ENCODE data around the gene FLOT1. TPM values are rescaled to one million over a fixed set of nuclear protein-coding genes. Genes with fewer than 3 reads are reported as not detected.

FLOT1 gene
- total RNA-seq, 2 donors from 2014 or later: 121 to 141 TPM

DNA sequence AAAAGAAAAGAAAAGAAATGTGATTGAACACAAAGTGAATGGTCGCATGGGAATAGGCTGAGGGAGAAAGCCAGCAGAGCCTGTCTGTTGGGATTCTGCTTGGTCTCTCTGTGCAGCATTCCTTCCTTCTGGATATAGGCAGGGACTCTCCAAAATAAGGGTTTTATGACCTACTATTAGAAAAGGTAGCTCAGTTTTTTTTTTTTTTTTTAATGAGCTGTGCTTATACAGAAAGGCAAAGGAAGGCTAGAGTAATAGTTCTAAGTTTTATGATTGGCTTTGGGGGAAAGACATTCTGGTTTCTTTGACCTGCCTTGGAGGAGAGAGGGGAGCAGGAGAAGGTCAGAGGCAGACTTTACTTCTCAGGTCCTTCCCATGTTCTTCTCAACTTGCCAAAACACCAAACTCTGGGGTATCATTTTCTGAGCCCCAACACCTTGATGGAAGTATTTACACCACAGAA lies 20.7 kb upstream of the FLOT1 start:
- WGBS, 2 experiments (ENCODE audit: insufficient coverage in 1 of 2, insufficient read length in 1 of 2): 70% methylated on average over 1 of the region's 1 CpG; no CpG with 5 or more reads in 1 of the 2 experiments
- Mint-ChIP-seq H3K4me1 (peaks cover 46% of the 10 kb centered on the region), H3K27ac (peak overlapping the region; percentile 93), H3K4me3 (peak overlapping the region; percentile 30), H3K9me3 (peaks cover 2% of the 10 kb centered on the region), H3K27me3 (ENCODE audit: insufficient read depth) (no peaks in the 10 kb centered on the region), H3K36me3 (ENCODE audit: low read depth) (no peaks in the 10 kb centered on the region)
- H3K9me3 ChIP-seq (ENCODE audit: control insufficient read depth, low read length): no peaks in the 10 kb centered on the region
- no peak for DNase-seq
- no peaks in the 10 kb centered on the region for H3K27me3 ChIP-seq (ENCODE audit: control insufficient read depth, insufficient read depth, low read length, poor library complexity, severe bottlenecking)
- H3K36me3 ChIP-seq (ENCODE audit: control insufficient read depth, insufficient read depth, low read length): no peaks in the 10 kb centered on the region
- peak overlapping the region; percentile 70 for H3K9ac ChIP-seq (ENCODE audit: extremely low read depth, low read length, poor library complexity, severe bottlenecking)
- H3K27ac ChIP-seq (ENCODE audit: low read depth, low read length): peak overlapping the region; percentile 91
- TF ChIP-seq, protein P1, sequence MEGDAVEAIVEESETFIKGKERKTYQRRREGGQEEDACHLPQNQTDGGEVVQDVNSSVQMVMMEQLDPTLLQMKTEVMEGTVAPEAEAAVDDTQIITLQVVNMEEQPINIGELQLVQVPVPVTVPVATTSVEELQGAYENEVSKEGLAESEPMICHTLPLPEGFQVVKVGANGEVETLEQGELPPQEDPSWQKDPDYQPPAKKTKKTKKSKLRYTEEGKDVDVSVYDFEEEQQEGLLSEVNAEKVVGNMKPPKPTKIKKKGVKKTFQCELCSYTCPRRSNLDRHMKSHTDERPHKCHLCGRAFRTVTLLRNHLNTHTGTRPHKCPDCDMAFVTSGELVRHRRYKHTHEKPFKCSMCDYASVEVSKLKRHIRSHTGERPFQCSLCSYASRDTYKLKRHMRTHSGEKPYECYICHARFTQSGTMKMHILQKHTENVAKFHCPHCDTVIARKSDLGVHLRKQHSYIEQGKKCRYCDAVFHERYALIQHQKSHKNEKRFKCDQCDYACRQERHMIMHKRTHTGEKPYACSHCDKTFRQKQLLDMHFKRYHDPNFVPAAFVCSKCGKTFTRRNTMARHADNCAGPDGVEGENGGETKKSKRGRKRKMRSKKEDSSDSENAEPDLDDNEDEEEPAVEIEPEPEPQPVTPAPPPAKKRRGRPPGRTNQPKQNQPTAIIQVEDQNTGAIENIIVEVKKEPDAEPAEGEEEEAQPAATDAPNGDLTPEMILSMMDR (conservative IDR thresholded peaks at IDR 0.05): no peak
- peaks cover 7% of the 10 kb centered on the region for H3K4me1 ChIP-seq (ENCODE audit: control insufficient read depth, insufficient read depth, low read length)
- peak overlapping the region; percentile 62 for H3K4me3 ChIP-seq (ENCODE audit: low read length)

DNA sequence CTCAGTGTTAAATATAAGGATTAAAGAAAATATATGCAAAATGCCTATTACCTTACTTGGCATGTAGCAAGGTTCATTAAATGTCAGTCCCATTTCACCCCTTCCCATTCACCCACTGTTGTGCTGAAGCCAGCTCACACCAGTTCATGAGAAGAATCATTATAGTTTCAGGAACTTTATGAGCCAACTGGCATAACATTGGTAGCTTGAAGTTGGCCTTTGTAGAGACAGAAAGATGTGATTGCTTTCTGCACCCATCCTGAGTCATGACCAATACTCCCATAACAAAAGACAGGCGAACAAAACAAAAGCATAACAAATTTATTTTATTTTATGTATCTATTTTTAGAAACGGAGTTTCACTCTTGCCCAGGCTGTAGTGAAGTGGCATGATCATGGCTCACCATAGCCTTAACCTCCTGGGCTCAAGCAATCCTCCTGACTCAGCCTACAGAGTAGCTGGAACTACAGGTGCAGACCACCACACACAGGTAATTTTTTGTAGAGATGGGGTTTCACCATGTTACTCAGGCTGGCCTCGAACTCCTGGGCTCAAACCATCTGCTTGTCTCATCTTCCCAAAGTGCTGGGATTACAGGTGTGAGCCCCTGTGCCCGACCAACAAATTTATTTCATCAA lies 19.4 kb upstream of the FLOT1 start:
- Mint-ChIP-seq H3K9me3 (peaks cover 2% of the 10 kb centered on the region), H3K27ac (peak overlapping the region; percentile 62), H3K4me1 (peaks cover 49% of the 10 kb centered on the region), H3K4me3 (no peak overlapping the region), H3K36me3 (ENCODE audit: low read depth) (no peaks in the 10 kb centered on the region), H3K27me3 (ENCODE audit: insufficient read depth) (no peaks in the 10 kb centered on the region)
- Histone ChIP-seq H3K36me3 (ENCODE audit: control insufficient read depth, insufficient read depth, low read length) (no peaks in the 10 kb centered on the region), H3K27me3 (ENCODE audit: control insufficient read depth, insufficient read depth, low read length, poor library complexity, severe bottlenecking) (no peaks in the 10 kb centered on the region), H3K9ac (ENCODE audit: extremely low read depth, low read length, poor library complexity, severe bottlenecking) (no peak overlapping the region), H3K4me1 (ENCODE audit: control insufficient read depth, insufficient read depth, low read length) (peaks cover 11% of the 10 kb centered on the region), H3K9me3 (ENCODE audit: control insufficient read depth, low read length) (no peaks in the 10 kb centered on the region), H3K4me3 (ENCODE audit: low read length) (no peak overlapping the region), H3K27ac (ENCODE audit: low read depth, low read length) (no peak overlapping the region)
- 93 to 96% methylated on average over 2 to 3 of the region's 4 CpGs for WGBS, 2 experiments (ENCODE audit: insufficient coverage in 1 of 2, insufficient read length in 1 of 2)
- no peak for DNase-seq
- TF ChIP-seq, protein P1 (conservative IDR thresholded peaks at IDR 0.05): no peak

DNA sequence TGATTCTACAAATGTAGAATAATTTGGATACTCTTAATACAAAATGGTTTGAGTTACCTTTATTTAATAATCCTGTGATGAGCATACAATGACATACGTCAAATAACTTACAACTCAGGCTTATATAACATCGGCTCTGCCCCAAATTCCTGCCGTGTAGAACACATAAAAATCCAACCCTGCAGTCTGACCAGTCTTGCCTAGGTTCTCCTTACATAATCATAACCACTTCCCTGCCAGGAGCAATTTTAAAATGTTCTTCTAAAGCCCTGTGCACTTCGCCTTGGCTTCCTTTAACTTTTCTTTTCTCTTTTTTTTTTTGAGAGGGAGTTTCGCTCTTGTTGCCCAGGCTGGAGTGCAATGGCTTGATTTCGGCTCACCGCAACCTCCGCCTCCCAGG lies 18.1 kb upstream of the FLOT1 start:
- H3K27me3 Mint-ChIP-seq (ENCODE audit: insufficient read depth): no peaks in the 10 kb centered on the region
- no peak for DNase-seq
- Histone ChIP-seq H3K36me3 (ENCODE audit: control insufficient read depth, insufficient read depth, low read length) (no peaks in the 10 kb centered on the region), H3K4me3 (ENCODE audit: low read length) (no peak overlapping the region), H3K27me3 (ENCODE audit: control insufficient read depth, insufficient read depth, low read length, poor library complexity, severe bottlenecking) (no peaks in the 10 kb centered on the region), H3K9ac (ENCODE audit: extremely low read depth, low read length, poor library complexity, severe bottlenecking) (no peak overlapping the region), H3K9me3 (ENCODE audit: control insufficient read depth, low read length) (no peaks in the 10 kb centered on the region), H3K4me1 (ENCODE audit: control insufficient read depth, insufficient read depth, low read length) (peaks cover 11% of the 10 kb centered on the region), H3K27ac (ENCODE audit: low read depth, low read length) (no peak overlapping the region)
- TF ChIP-seq, protein P1 (conservative IDR thresholded peaks at IDR 0.05): no peak
- no peak overlapping the region for H3K4me3 Mint-ChIP-seq
- 93 to 94% methylated on average over 8 of the region's 8 CpGs for WGBS, 2 experiments (ENCODE audit: insufficient coverage in 1 of 2, insufficient read length in 1 of 2)
- peak overlapping the region; percentile 88 for H3K27ac Mint-ChIP-seq
- H3K9me3 Mint-ChIP-seq: peaks cover 2% of the 10 kb centered on the region
- no peaks in the 10 kb centered on the region for H3K36me3 Mint-ChIP-seq (ENCODE audit: low read depth)
- peaks cover 40% of the 10 kb centered on the region for H3K4me1 Mint-ChIP-seq
